ENCODE data around the gene POLR2C. TPM values are rescaled to one million over a fixed set of nuclear protein-coding genes. Genes with fewer than 3 reads are reported as not detected.

Gene POLR2C
- total RNA-seq, 1 donor from 2014 or later, result 52.1 TPM

- Mint-ChIP-seq H3K36me3 (ENCODE audit: low read depth, unreplicated experiment) (peaks cover 13% of the 10 kb centered on the region), H3K4me3 (ENCODE audit: unreplicated experiment) (no peak overlapping the region), H3K9me3 (ENCODE audit: unreplicated experiment) (no peaks in the 10 kb centered on the region), H3K4me1 (ENCODE audit: unreplicated experiment) (peaks cover 40% of the 10 kb centered on the region), H3K27ac (ENCODE audit: unreplicated experiment) (peak overlapping the region; percentile 41), H3K27me3 (ENCODE audit: unreplicated experiment) (peaks cover 11% of the 10 kb centered on the region)
- TF ChIP-seq, protein P1, sequence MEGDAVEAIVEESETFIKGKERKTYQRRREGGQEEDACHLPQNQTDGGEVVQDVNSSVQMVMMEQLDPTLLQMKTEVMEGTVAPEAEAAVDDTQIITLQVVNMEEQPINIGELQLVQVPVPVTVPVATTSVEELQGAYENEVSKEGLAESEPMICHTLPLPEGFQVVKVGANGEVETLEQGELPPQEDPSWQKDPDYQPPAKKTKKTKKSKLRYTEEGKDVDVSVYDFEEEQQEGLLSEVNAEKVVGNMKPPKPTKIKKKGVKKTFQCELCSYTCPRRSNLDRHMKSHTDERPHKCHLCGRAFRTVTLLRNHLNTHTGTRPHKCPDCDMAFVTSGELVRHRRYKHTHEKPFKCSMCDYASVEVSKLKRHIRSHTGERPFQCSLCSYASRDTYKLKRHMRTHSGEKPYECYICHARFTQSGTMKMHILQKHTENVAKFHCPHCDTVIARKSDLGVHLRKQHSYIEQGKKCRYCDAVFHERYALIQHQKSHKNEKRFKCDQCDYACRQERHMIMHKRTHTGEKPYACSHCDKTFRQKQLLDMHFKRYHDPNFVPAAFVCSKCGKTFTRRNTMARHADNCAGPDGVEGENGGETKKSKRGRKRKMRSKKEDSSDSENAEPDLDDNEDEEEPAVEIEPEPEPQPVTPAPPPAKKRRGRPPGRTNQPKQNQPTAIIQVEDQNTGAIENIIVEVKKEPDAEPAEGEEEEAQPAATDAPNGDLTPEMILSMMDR (IDR thresholded peaks at IDR 0.05; ENCODE audit: unreplicated experiment), result peak; percentile 64
- peak; percentile 89 for DNase-seq (ENCODE audit: low spot score)
Measured at GRCh38 chr16:57475711-57476339, 13.3 kb downstream of the POLR2C start.

DNA sequence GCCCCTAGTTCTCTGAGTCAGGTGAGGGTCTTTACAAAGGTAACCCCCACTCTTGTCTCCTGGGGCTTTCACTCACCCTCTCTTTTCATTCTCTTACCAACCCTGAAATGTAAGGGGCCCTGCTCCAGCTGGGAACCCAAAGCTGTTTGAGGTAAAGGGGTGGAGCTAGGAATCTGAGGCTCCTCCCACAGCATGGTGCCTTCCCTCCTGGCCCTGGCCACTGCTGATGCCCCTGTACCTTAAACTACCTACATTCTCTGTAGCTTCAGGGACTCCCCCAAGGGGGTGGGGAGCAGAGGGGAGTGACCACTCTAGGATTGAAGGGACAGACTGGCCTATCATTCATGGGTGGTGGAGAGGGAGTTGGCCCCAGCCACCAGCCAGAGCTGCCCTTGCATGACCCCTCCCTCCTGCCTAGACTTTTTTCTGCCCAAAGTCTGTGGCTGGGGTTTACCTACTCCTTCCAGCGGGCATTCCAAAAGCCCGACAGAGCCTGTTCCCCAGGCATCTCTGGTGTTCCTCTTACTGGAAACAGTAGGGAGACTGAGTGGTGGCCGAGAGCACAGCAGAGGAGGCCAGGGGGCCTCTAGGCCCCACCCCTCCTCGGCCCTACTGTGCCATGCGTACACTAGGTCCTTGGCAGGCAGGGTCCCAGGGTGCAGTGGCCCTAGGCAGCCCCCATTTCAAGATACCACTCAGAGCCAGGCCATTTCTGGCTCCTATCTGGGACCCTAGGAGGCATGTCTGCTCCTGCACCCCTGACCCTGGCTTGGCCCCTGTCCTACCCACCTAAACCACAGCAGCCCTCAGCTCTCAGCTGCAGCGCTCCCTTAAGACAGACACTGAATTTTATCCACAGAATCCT lies 14.3 kb downstream of the POLR2C start:
- Mint-ChIP-seq H3K27me3 (ENCODE audit: unreplicated experiment) (peaks cover 8% of the 10 kb centered on the region), H3K4me3 (ENCODE audit: unreplicated experiment) (peak overlapping the region; percentile 57), H3K9me3 (ENCODE audit: unreplicated experiment) (no peaks in the 10 kb centered on the region), H3K4me1 (ENCODE audit: unreplicated experiment) (peaks cover 40% of the 10 kb centered on the region), H3K27ac (ENCODE audit: unreplicated experiment) (peak overlapping the region; percentile 78), H3K36me3 (ENCODE audit: low read depth, unreplicated experiment) (peaks cover 10% of the 10 kb centered on the region)
- TF ChIP-seq, protein P1 (IDR thresholded peaks at IDR 0.05; ENCODE audit: unreplicated experiment), result no peak
- no peak for DNase-seq (ENCODE audit: low spot score)

- H3K4me1 Mint-ChIP-seq (ENCODE audit: unreplicated experiment), result peaks cover 36% of the 10 kb centered on the region
- TF ChIP-seq, protein P1 (IDR thresholded peaks at IDR 0.05; ENCODE audit: unreplicated experiment), result no peak
- no peaks in the 10 kb centered on the region for H3K9me3 Mint-ChIP-seq (ENCODE audit: unreplicated experiment)
- H3K4me3 Mint-ChIP-seq (ENCODE audit: unreplicated experiment), result peak overlapping the region; percentile 57
- peak overlapping the region; percentile 78 for H3K27ac Mint-ChIP-seq (ENCODE audit: unreplicated experiment)
- no peak for DNase-seq (ENCODE audit: low spot score)
- H3K27me3 Mint-ChIP-seq (ENCODE audit: unreplicated experiment), result peaks cover 10% of the 10 kb centered on the region
- peaks cover 5% of the 10 kb centered on the region for H3K36me3 Mint-ChIP-seq (ENCODE audit: low read depth, unreplicated experiment)
Measured at GRCh38 chr16:57477531-57478202, 15.2 kb downstream of the POLR2C start.

- no peaks in the 10 kb centered on the region for H3K9me3 Mint-ChIP-seq (ENCODE audit: unreplicated experiment)
- H3K4me1 Mint-ChIP-seq (ENCODE audit: unreplicated experiment), result peaks cover 36% of the 10 kb centered on the region
- peaks cover 10% of the 10 kb centered on the region for H3K27me3 Mint-ChIP-seq (ENCODE audit: unreplicated experiment)
- TF ChIP-seq, protein P1 (IDR thresholded peaks at IDR 0.05; ENCODE audit: unreplicated experiment), result no peak
- H3K4me3 Mint-ChIP-seq (ENCODE audit: unreplicated experiment), result peak overlapping the region; percentile 92
- DNase-seq (ENCODE audit: low spot score), result no peak
- peaks cover 5% of the 10 kb centered on the region for H3K36me3 Mint-ChIP-seq (ENCODE audit: low read depth, unreplicated experiment)
- peak overlapping the region; percentile 79 for H3K27ac Mint-ChIP-seq (ENCODE audit: unreplicated experiment)
Measured at GRCh38 chr16:57478396-57479204, 16.1 kb downstream of the POLR2C start.
